ENCODE measurements around the gene SH3RF1.
"Not testable (repeated sequence)": the region's sequence is repeated elsewhere in the genome, so short reads cannot be mapped to it uniquely, and the experiment has no call there.

SH3RF1 gene

GRCh38 chr4:169197206-169197605 is 73.5 kb downstream of the SH3RF1 start:
- DNase-seq: not testable (repeated sequence)

- no peak for DNase-seq
Measured at GRCh38 chr4:169195032-169195431, 75.7 kb downstream of the SH3RF1 start.

- DNase-seq: not testable (repeated sequence)
Measured at GRCh38 chr4:169189968-169190367, 80.8 kb downstream of the SH3RF1 start.

GRCh38 chr4:169189372-169189771 is 81.4 kb downstream of the SH3RF1 start:
- no peak for DNase-seq

GRCh38 chr4:169188204-169188603 is 82.6 kb downstream of the SH3RF1 start:
- no peak for DNase-seq

GRCh38 chr4:169185133-169185956 is 85.4 kb downstream of the SH3RF1 start:
- no peak for DNase-seq

- no peak for DNase-seq
Measured at GRCh38 chr4:169184686-169185085, 86.1 kb downstream of the SH3RF1 start.

GRCh38 chr4:169184236-169184635 is 86.5 kb downstream of the SH3RF1 start:
- no peak for DNase-seq

GRCh38 chr4:169183581-169183980 is 87.2 kb downstream of the SH3RF1 start:
- no peak for DNase-seq

GRCh38 chr4:169179609-169180521 is 90.9 kb downstream of the SH3RF1 start:
- DNase-seq: no peak

- not testable (repeated sequence) for DNase-seq
Measured at GRCh38 chr4:169178092-169178491, 92.7 kb downstream of the SH3RF1 start.

GRCh38 chr4:169175476-169175875 is 95.3 kb downstream of the SH3RF1 start:
- no peak for DNase-seq

GRCh38 chr4:169175035-169175434 is 95.7 kb downstream of the SH3RF1 start:
- DNase-seq: no peak

- DNase-seq: no peak
Measured at GRCh38 chr4:169174247-169174646, 96.5 kb downstream of the SH3RF1 start.

- DNase-seq: no peak
Measured at GRCh38 chr4:169167957-169168858, 102.5 kb downstream of the SH3RF1 start.

- no peak for DNase-seq
Measured at GRCh38 chr4:169164669-169165415, 105.9 kb downstream of the SH3RF1 start.

GRCh38 chr4:169163947-169164668 is 106.6 kb downstream of the SH3RF1 start:
- no peak for DNase-seq

GRCh38 chr4:169163495-169163894 is 107.3 kb downstream of the SH3RF1 start:
- DNase-seq: no peak

GRCh38 chr4:169160825-169161224 is 109.9 kb downstream of the SH3RF1 start:
- DNase-seq: no peak

GRCh38 chr4:169159624-169160171 is 111.1 kb downstream of the SH3RF1 start:
- DNase-seq: no peak

GRCh38 chr4:169158861-169159260 is 111.9 kb downstream of the SH3RF1 start:
- DNase-seq: no peak

Measured in activated gamma-delta T cell treated with Interleukin-2 at 50 U/mL for 16 hours (primary cell).